HTERT RPE-1 (cell line): ENCODE results near the gene LRFN4.

Experiments
- in situ Hi-C: fragments of 300-500 bp; cut with MboI; formaldehyde crosslinking; loops from 4 replicates; pipeline ENCODE4 v1.14.3; 2020; ENCODE audit warnings: low sequenced_read_pairs

The LRFN4 gene

GRCh38 chr11:66857927-66858185 is 992 bp downstream of the LRFN4 start:
- in situ Hi-C loops, result no loop called here

GRCh38 chr11:66858186-66858938 is 1.5 kb downstream of the LRFN4 start:
- in situ Hi-C loops, result no loop called here

- in situ Hi-C loops, result no loop called here
Observed at GRCh38 chr11:66858939-66859685, 2.2 kb downstream of the LRFN4 start.

GRCh38 chr11:66859686-66860448 is 3.0 kb downstream of the LRFN4 start:
- in situ Hi-C loops, result no loop called here

GRCh38 chr11:66860449-66860831 is 3.6 kb downstream of the LRFN4 start:
- in situ Hi-C loops, result no loop called here

GRCh38 chr11:66861038-66861773 is 4.3 kb downstream of the LRFN4 start:
- in situ Hi-C loops, result no loop called here

- in situ Hi-C loops, result no loop called here
Observed at GRCh38 chr11:66861774-66862558, 5.1 kb downstream of the LRFN4 start.

GRCh38 chr11:66862559-66863037 is 5.7 kb downstream of the LRFN4 start:
- in situ Hi-C loops, result no loop called here

- in situ Hi-C loops, result no loop called here
Observed at GRCh38 chr11:66863428-66864125, 6.7 kb downstream of the LRFN4 start.

- in situ Hi-C loops, result no loop called here
Observed at GRCh38 chr11:66864172-66864901, 7.5 kb downstream of the LRFN4 start.

- in situ Hi-C loops, result no loop called here
Observed at GRCh38 chr11:66864924-66865697, 8.2 kb downstream of the LRFN4 start.

- in situ Hi-C loops, result no loop called here
Observed at GRCh38 chr11:66866007-66866406, 9.1 kb downstream of the LRFN4 start.

GRCh38 chr11:66866511-66866986 is 9.7 kb downstream of the LRFN4 start:
- in situ Hi-C loops, result no loop called here

GRCh38 chr11:66867425-66868040 is 10.7 kb downstream of the LRFN4 start:
- in situ Hi-C loops, result no loop called here

- in situ Hi-C loops, result no loop called here
Observed at GRCh38 chr11:66868082-66868725, 11.3 kb downstream of the LRFN4 start.

GRCh38 chr11:66868726-66869566 is 12.1 kb downstream of the LRFN4 start:
- in situ Hi-C loops, result no loop called here

GRCh38 chr11:66869567-66869870 is 12.7 kb downstream of the LRFN4 start:
- in situ Hi-C loops, result no loop called here
